Putamen (tissue), 1 donor: Measurements from ENCODE around the gene ZNF414.
A peak's percentile ranks its signal among the peaks of the same experiment; 100 is the strongest.

Source experiments
- DNase-seq: peaks from one replicate; pipeline ENCODE4 v3.0.0-alpha.2; 2016; ENCODE audit warnings: low spot score

ZNF414 gene

GRCh38 chr19:8490395-8490760 lies 23.6 kb downstream of the ZNF414 start:
- DNase-seq = no peak

DNA sequence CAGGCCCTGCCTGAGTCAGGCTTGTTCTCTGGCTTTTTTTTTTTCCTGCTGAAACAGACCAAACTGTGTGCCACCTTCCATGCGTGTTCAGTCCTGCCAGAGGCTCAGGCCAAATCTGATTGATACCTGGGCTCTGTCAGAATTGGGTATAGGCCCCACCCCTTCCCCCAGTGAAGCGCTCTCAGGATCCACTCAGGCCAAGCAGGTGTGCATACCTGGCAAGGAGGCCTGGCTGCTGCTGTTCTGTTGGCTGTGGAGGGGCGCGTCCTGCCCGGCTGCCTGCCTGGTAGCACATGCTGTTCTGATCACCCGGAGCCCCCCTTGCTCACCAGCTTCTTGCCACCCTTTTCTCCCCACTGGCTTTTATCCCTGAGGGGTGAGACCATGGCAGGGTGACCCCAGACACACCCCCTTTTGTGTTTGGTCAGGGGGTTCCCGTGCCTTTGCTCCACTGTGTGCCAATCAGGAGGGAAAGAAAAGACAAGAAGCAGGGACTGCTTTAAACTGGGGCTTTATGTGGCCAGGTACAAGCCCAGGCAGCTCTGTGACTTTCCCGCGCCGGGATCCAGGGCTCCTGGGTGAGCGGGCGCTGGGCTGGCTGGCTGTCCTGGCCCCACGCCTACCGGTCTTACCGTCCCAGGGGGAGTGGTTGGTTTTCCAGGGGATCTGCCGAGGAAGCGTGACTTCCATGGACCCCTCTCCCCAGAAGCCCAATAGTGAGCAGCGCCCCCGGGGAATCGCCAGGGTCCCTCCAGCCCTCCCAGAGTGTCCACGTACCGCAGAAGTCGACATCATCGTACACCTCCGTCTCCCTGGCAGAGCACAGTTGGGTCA lies 24.2 kb downstream of the ZNF414 start:
- no peak for DNase-seq

DNA sequence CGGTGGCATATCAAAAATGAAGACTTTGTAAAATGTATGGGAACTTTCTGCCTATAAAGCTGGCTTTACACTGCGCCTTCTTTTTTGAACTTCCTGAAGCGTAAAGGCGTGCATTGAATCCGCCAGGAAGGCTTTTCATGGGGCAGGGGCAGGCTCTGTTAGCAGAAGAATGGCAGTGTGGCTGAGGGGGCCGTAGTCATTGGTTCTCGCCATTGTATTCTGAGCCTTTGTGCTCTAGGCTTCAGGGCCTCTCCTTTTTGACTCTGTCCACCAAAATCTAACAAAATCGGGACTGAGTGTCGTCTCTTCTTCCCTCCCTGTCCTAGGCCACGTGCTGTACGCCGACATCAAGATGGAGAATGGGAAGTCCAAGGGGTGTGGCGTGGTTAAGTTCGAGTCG lies 25.6 kb downstream of the ZNF414 start:
- DNase-seq = no peak

DNA sequence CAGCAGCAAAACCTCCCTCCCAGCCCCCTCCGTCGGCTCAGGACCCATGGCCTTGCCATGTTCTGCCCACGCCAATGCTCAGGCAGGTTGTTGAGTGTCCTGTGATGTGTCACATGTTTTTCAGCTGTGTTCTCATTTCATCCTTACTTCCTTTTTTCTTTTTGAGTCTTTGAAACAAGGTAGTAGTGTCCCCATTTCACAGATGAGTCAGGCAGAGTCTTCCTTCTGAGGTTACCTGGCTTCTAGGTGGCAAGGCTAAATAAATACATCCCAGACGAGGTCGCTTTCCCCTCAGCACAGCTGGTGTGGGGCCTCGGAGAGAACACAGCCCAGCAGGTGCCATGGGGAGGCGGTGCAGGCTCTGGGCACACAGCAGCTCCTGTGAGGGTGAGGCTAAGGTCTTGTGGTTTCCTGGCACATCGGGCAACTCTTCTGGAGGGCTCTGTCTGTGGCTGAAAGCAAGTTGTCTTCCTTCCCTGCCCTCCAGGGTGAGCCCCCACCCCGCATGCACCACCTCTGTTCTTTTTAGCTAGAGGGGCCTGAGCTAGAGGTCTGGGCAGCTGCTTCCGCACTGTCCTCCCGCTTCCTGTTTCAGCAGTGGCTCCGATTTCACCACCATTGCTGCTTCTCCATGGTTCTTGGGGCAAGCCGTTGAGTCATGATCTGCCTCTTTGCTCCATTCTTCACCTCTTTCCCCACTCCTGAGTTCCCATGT lies 26.7 kb downstream of the ZNF414 start:
- no peak for DNase-seq

DNA sequence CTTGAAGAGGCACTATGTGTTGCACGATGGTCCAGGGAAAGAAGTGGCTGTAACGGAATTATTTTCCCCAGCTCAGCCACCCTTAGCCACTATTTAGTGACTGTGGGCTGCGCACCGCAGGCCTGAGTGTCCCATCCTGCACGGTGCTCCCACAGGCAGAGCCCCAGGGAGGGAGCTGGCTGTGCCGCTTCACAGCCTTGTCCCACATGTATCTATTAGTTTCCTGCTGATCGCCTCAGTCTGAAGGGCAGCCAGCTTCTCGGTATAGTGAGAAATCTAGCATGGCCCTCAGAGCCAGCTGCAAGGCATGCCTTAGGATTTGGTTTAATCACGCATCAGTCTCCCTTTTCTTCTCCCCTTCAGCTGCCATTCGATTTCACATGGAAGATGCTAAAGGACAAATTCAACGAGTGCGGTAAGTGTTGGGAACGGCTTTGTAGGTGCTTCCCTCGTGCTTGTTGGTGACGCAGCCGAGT lies 27.3 kb downstream of the ZNF414 start:
- DNase-seq = no peak

GRCh38 chr19:8485561-8486371 lies 28.2 kb downstream of the ZNF414 start:
- DNase-seq = no peak

DNA sequence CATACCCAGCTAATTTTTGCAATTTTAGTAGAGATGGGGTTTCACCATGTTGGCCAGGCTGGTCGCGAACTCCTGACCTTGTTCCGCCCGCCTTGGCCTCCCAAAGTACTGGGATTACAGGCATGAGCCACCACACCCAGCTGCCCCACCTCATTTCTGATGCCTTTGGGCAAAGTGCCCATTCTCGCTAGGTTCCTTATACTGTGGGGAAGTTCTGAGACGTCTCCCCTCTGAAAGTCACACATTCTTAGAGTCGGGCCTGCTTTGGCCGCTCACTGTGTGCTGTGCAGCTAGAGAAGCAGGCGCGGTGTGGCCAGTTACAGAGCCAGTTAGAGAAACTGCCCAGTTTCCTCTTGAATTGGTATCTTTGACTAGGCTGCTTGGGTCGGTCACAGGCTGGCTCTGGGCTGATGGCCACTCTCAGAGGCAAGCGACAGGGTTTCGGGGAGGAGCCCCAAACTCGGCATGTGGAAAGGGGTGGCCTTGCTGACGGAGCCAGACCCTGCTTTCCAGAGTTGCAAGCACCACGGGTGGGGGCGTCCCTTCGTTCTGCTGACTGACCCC lies 29.6 kb downstream of the ZNF414 start:
- no peak for DNase-seq

GRCh38 chr19:8483165-8483564 lies 30.8 kb downstream of the ZNF414 start:
- no peak for DNase-seq

- DNase-seq = no peak
Measured at GRCh38 chr19:8482696-8483095, 31.3 kb downstream of the ZNF414 start.

DNA sequence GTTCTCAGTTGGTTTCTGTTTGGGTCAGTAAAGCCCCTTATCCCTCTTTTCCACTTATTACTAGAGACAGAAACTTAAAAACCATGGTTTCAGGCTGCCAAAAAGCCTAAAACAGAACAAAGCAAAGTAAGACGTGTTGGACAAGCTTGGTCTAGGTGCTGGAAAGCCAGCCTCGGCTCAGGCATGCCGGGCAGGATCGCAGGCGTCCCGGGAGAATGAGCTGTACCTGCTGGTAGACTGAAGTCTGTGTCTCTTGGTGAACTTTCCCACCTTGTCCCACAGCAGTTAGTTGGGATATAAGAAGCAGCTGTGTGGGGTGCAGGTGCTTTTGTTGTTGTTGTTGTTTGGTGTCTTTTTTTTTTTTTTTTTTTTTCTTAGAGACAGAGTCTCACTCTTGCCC lies 32.4 kb downstream of the ZNF414 start:
- no peak for DNase-seq

GRCh38 chr19:8481201-8481600 lies 32.8 kb downstream of the ZNF414 start:
- no peak for DNase-seq

GRCh38 chr19:8478598-8478997 lies 35.4 kb downstream of the ZNF414 start:
- no peak for DNase-seq

DNA sequence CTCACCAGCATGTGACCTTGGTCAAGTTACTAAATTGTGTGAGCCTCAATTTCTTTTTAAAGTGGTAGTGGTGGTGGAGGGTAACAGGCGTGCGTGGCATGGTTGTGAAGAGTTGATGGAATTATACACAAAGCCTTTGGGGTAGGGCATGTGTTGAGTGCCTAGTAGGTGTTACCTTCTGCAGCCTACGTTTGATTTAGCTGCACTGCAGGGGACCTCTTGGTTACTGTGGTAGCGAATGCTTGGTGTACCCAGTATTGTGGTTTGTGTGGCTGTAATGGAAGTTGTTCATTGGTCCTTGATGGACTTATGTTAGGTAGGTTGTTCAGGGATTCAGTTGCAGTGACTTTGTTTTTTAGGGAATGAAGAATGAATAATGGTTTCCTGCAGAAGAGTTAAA lies 36.1 kb downstream of the ZNF414 start:
- no peak for DNase-seq

- DNase-seq = peak; percentile 54
Measured at GRCh38 chr19:8476524-8476923, 37.4 kb downstream of the ZNF414 start.

GRCh38 chr19:8475005-8475404 lies 39.0 kb downstream of the ZNF414 start:
- DNase-seq = no peak

- DNase-seq = no peak
Measured at GRCh38 chr19:8473648-8474476, 40.1 kb downstream of the ZNF414 start.

- no peak for DNase-seq
Measured at GRCh38 chr19:8469613-8470368, 44.2 kb downstream of the ZNF414 start.

GRCh38 chr19:8468761-8469373 lies 45.1 kb downstream of the ZNF414 start:
- no peak for DNase-seq

DNA sequence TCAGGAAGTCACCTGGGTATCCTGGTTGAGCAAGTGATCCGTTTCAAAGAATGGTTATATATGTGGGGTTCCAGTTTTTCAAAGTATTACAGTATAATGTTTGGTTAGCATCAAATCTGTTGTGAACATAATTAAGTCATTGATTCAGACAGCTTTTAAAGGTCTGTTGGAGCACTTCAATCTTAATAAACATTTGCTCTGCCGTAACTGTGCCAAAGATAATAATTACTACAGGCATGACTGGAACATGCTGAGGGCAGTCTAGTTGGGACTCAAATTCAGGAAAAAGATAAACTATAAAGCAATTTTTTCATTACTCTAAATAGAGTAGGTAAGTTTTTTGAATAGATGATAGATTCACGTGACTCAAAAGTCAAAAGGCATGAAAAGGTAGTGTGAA lies 45.8 kb downstream of the ZNF414 start:
- DNase-seq = no peak

DNA sequence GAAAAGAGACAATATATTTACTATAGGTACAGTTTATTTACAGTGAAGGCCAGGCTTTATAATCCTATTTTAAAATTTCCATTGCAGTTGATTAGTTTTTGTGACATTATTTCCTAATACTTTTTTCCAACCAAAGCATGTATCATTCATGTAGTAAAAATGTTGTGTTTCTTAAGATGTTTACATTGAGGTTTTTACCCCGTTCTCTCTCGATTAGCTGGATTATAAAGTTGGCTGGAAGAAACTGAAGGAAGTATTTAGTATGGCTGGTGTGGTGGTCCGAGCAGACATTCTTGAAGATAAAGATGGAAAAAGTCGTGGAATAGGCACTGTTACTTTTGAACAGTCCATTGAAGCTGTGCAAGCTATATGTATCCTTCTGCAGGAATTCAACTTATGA lies 47.9 kb downstream of the ZNF414 start:
- DNase-seq = no peak
